Measurements from ENCODE around the gene ZNF605. TPM values are rescaled to one million over a fixed set of nuclear protein-coding genes. Genes with fewer than 3 reads are reported as not detected.
"Not testable (repeated sequence)": the region's sequence is repeated elsewhere in the genome, so short reads cannot be mapped to it uniquely, and the experiment has no call there.

The ZNF605 gene
- total and polyA plus RNA-seq, 9 of the 15 experiments (the other 6 are each of a cell fraction or from before 2014, with no cell fraction given), result 0.45 to 1.1 (median 0.68) TPM

GRCh38 chr12:132940071-132940719, 15.9 kb downstream of the ZNF605 start:
- intact Hi-C loops (cut with micrococcal nuclease) (no loop called here), in situ Hi-C loops (cut with MboI) (no loop called here)
- no TSS peak for BruUV-seq (replicated peaks)
- DNase-seq (ENCODE audit: extremely low read depth in 1 of 4, low spot score in 3 of 4), result no peak
- CTCF ChIA-PET (ENCODE audit: low intra/inter-chr PET ratio), result no interaction called here
- POLR2A ChIA-PET, result interaction anchor here (0.6 kb wide), 1 partner anchor 10 kb away, joined by 3 read pairs; no protein-coding TSS in a partner anchor
- no peaks in the 10 kb centered on the region for H3K79me2 ChIP-seq (ENCODE audit: control insufficient read depth, insufficient read depth, low read length)
- TF ChIP-seq HDAC6 (IDR thresholded peaks at IDR 0.05; ENCODE audit: low read depth, low read length), result no peak
- TF ChIP-seq U2AF2 (optimal IDR thresholded peaks at IDR 0.05; ENCODE audit: low read depth, low read length), result no peak
- no peak for TF ChIP-seq ZNF41 (CRISPR knock-in tag; conservative IDR thresholded peaks at IDR 0.05)
- TF ChIP-seq ATF2 (CRISPR knock-in tag; IDR thresholded peaks at IDR 0.05), result no peak
- no peak for TF ChIP-seq YBX1 (IDR thresholded peaks at IDR 0.05)
- no peak for TF ChIP-seq NFXL1 (CRISPR knock-in tag; IDR thresholded peaks at IDR 0.05)
- no peak for TF ChIP-seq ZBTB12 (CRISPR knock-in tag; IDR thresholded peaks at IDR 0.05)
- TF ChIP-seq ZNF449 (CRISPR knock-in tag; IDR thresholded peaks at IDR 0.05), result no peak
- no peak for TF ChIP-seq ILK (tag; IDR thresholded peaks at IDR 0.05; ENCODE audit: borderline replicate concordance, low read depth)
- H3K4me2 ChIP-seq (ENCODE audit: insufficient read depth, low read length), result no peak overlapping the region
- no peak overlapping the region for H3K27ac ChIP-seq (ENCODE audit: extremely low read depth, low read depth, low read length)
- no peaks in the 10 kb centered on the region for H4K20me1 ChIP-seq (replicated peaks; ENCODE audit: control insufficient read depth, insufficient read depth, low read length)
- H3K9ac ChIP-seq (ENCODE audit: insufficient read depth in 1 of 2, low read depth in 2 of 2, low read length in 2 of 2), result no peak overlapping the region
- no peaks in the 10 kb centered on the region for H3K36me3 ChIP-seq (ENCODE audit: control insufficient read depth, insufficient read depth, low read length)
- peaks cover 3% of the 10 kb centered on the region; the same call in 1 of the 2 replicates for H3K9me3 ChIP-seq (replicated peaks; ENCODE audit: control insufficient read depth, insufficient read depth, low read depth, low read length)
- no peaks in the 10 kb centered on the region for H3K4me1 ChIP-seq (replicated peaks in 1 of 2; ENCODE audit: control insufficient read depth in 2 of 2, insufficient read depth in 2 of 2, low read length in 2 of 2)
- H3K4me3 ChIP-seq, result no peak overlapping the region
- peaks cover 0 to 14% of the 10 kb centered on the region in 2 experiments; a peak in 2 of 5 replicates for H3K27me3 ChIP-seq (ENCODE audit: control insufficient read depth in 2 of 2, insufficient read depth in 2 of 2, low read length in 2 of 2)
- WGBS (ENCODE audit: insufficient coverage, low coverage, missing lambda C conversion rate), result 2% methylated on average over 15 of the region's 15 CpGs
- H3K9me1 ChIP-seq (ENCODE audit: control insufficient read depth, insufficient read depth, low read length), result no peaks in the 10 kb centered on the region
- no peak for FAIRE-seq
- no peak for ATAC-seq
- H2AFZ ChIP-seq (ENCODE audit: low read depth, low read length), result no peak overlapping the region

- DNase-seq (ENCODE audit: extremely low read depth in 1 of 4, low spot score in 3 of 4); H3K9me3 ChIP-seq (replicated peaks; ENCODE audit: control insufficient read depth, insufficient read depth, low read depth, low read length); H3K79me2 ChIP-seq (ENCODE audit: control insufficient read depth, insufficient read depth, low read length); H3K4me2 ChIP-seq (ENCODE audit: insufficient read depth, low read length); H3K4me3 ChIP-seq; POLR2A ChIA-PET; H2AFZ ChIP-seq (ENCODE audit: low read depth, low read length); H3K27ac ChIP-seq (ENCODE audit: extremely low read depth, low read depth, low read length); BruUV-seq (replicated peaks); in situ Hi-C loops (cut with MboI); intact Hi-C loops (cut with micrococcal nuclease); H3K9ac ChIP-seq (ENCODE audit: insufficient read depth in 1 of 2, low read depth in 2 of 2, low read length in 2 of 2); H4K20me1 ChIP-seq (replicated peaks; ENCODE audit: control insufficient read depth, insufficient read depth, low read length); H3K9me1 ChIP-seq (ENCODE audit: control insufficient read depth, insufficient read depth, low read length); H3K4me1 ChIP-seq (replicated peaks in 1 of 2; ENCODE audit: control insufficient read depth in 2 of 2, insufficient read depth in 2 of 2, low read length in 2 of 2); H3K36me3 ChIP-seq (ENCODE audit: control insufficient read depth, insufficient read depth, low read length); ATAC-seq; CTCF ChIA-PET (ENCODE audit: low intra/inter-chr PET ratio); FAIRE-seq: not testable (repeated sequence)
- 0% methylated on average over 1 of the region's 25 CpGs for WGBS (ENCODE audit: insufficient coverage, low coverage, missing lambda C conversion rate)
- H3K27me3 ChIP-seq (ENCODE audit: control insufficient read depth in 2 of 2, insufficient read depth in 2 of 2, low read length in 2 of 2), result peaks cover 0 to 14% of the 10 kb centered on the region in 2 experiments; a peak in 2 of 5 replicates
Measured at GRCh38 chr12:132938807-132939206, 17.3 kb downstream of the ZNF605 start.
